ENCODE results near the gene NOS1AP.

NOS1AP gene

DNA sequence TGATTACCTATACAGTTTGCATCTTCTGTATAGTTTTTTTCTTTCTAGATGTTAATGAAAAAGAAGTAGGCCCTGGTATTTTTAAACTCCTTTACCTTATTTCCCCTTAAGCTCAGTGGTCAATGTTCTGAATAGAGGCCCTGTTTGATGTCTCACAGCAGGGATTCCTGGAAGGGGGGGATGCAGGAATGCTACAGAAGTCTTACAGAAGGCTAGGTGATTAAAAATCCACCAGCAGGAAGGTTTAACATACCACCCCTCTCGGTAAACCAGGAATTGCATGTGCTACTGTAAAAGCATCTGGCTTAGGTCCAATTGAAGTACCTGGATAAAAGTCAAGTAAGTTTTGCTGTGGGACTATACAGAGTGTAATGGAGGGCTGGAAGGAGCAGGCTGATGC lies 78.3 kb downstream of the NOS1AP start:
- Histone ChIP-seq H3K27ac (no peak overlapping the region), H3K36me3 (no peaks in the 10 kb centered on the region), H3K27me3 (ENCODE audit: insufficient read depth, low read depth, severe bottlenecking) (no peaks in the 10 kb centered on the region), H3K4me3 (ENCODE audit: low read depth, low read length) (no peak overlapping the region), H3K9me3 (ENCODE audit: severe bottlenecking) (no peaks in the 10 kb centered on the region)
- no peak for DNase-seq
- TF ChIP-seq, protein P1, sequence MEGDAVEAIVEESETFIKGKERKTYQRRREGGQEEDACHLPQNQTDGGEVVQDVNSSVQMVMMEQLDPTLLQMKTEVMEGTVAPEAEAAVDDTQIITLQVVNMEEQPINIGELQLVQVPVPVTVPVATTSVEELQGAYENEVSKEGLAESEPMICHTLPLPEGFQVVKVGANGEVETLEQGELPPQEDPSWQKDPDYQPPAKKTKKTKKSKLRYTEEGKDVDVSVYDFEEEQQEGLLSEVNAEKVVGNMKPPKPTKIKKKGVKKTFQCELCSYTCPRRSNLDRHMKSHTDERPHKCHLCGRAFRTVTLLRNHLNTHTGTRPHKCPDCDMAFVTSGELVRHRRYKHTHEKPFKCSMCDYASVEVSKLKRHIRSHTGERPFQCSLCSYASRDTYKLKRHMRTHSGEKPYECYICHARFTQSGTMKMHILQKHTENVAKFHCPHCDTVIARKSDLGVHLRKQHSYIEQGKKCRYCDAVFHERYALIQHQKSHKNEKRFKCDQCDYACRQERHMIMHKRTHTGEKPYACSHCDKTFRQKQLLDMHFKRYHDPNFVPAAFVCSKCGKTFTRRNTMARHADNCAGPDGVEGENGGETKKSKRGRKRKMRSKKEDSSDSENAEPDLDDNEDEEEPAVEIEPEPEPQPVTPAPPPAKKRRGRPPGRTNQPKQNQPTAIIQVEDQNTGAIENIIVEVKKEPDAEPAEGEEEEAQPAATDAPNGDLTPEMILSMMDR (IDR thresholded peaks at IDR 0.05; ENCODE audit: low read depth, low read length), result no peak

DNA sequence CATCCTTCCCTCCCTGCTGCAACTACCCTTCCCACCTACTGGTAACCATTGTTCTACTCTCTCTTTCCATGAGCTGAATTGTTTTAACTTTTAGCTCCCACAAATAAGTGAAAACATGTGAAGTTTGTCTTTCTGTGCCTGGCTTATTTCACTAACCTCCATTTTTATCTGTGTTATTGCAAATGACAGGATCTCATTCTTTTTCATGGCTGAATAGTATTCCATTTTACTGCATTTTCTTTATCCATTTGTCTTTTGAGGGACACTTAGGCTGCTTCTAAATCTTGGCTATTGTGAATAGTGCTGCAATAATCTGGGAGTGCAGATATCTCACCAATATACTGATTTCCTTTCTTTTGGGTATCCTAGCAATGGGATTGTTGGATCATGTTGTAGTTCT lies 80.6 kb downstream of the NOS1AP start:
- no peak for DNase-seq
- H3K4me3 ChIP-seq (ENCODE audit: low read depth, low read length), result no peak overlapping the region
- no peaks in the 10 kb centered on the region for H3K36me3 ChIP-seq
- TF ChIP-seq, protein P1 (IDR thresholded peaks at IDR 0.05; ENCODE audit: low read depth, low read length), result no peak
- no peaks in the 10 kb centered on the region for H3K27me3 ChIP-seq (ENCODE audit: insufficient read depth, low read depth, severe bottlenecking)
- H3K27ac ChIP-seq, result no peak overlapping the region
- H3K9me3 ChIP-seq (ENCODE audit: severe bottlenecking), result no peaks in the 10 kb centered on the region

GRCh38 chr1:162151900-162152829 lies 82.7 kb downstream of the NOS1AP start:
- Histone ChIP-seq H3K36me3 (no peaks in the 10 kb centered on the region), H3K4me3 (ENCODE audit: low read depth, low read length) (no peak overlapping the region), H3K9me3 (ENCODE audit: severe bottlenecking) (no peaks in the 10 kb centered on the region), H3K27me3 (ENCODE audit: insufficient read depth, low read depth, severe bottlenecking) (no peaks in the 10 kb centered on the region), H3K27ac (no peak overlapping the region)
- TF ChIP-seq, protein P1 (IDR thresholded peaks at IDR 0.05; ENCODE audit: low read depth, low read length), result no peak
- no peak for DNase-seq

GRCh38 chr1:162153374-162153773 lies 83.9 kb downstream of the NOS1AP start:
- H3K27me3 ChIP-seq (ENCODE audit: insufficient read depth, low read depth, severe bottlenecking), result no peaks in the 10 kb centered on the region
- H3K27ac ChIP-seq, result no peak overlapping the region
- TF ChIP-seq, protein P1 (IDR thresholded peaks at IDR 0.05; ENCODE audit: low read depth, low read length), result no peak
- H3K9me3 ChIP-seq (ENCODE audit: severe bottlenecking), result no peaks in the 10 kb centered on the region
- H3K4me3 ChIP-seq (ENCODE audit: low read depth, low read length), result no peak overlapping the region
- H3K36me3 ChIP-seq, result no peaks in the 10 kb centered on the region
- DNase-seq, result no peak

GRCh38 chr1:162157469-162157868 lies 88.0 kb downstream of the NOS1AP start:
- Histone ChIP-seq H3K27me3 (ENCODE audit: insufficient read depth, low read depth, severe bottlenecking) (no peaks in the 10 kb centered on the region), H3K9me3 (ENCODE audit: severe bottlenecking) (no peaks in the 10 kb centered on the region), H3K4me3 (ENCODE audit: low read depth, low read length) (no peak overlapping the region), H3K27ac (no peak overlapping the region), H3K36me3 (no peaks in the 10 kb centered on the region)
- no peak for DNase-seq
- TF ChIP-seq, protein P1 (IDR thresholded peaks at IDR 0.05; ENCODE audit: low read depth, low read length), result no peak
